IMR-90 (cell line): Measurements from ENCODE around the gene SRPRA. TPM values are rescaled to one million over a fixed set of nuclear protein-coding genes. Genes with fewer than 3 reads are reported as not detected.

Experiments
- ATAC-seq: fragments of 200-7000 bp; cut with Tn5 transposase; 2 replicates; pipeline ENCODE4 v1.9.1; 2020; ENCODE audit warnings: low read depth, mild to moderate bottlenecking, moderate library complexity
- BruUV-seq: library from RNA; stranded (reverse); fragments of 400-500 nt; replicated peaks from 2 replicates; lab custom pipeline; 2021; lab: Mats Ljungman, UMichigan
- CTCF ChIA-PET: fragments of 300-600 bp; formaldehyde crosslinking; extraction: SDS; loops from one replicate; lab custom pipeline; 2021; ENCODE audit warnings: antibody characterized with exemption; lab: Yijun Ruan, JAX
- POLR2A ChIA-PET: fragments of 300-600 bp; sonication (Branson Sonifier 250); formaldehyde crosslinking; loops from one replicate; lab custom pipeline; 2022; ENCODE audit warnings: antibody characterized with exemption; ENCODE audit not compliant: unreplicated experiment; lab: Charles Lee
- DNase-seq: peaks from one replicate; pipeline ENCODE4 v3.0.0; 2013
- H2AFZ ChIP-seq: replicated peaks from 2 replicates; pipeline ENCODE3; 2013; ENCODE audit warnings: low read length, mild to moderate bottlenecking; ENCODE audit not compliant: poor library complexity
- H2AK5ac ChIP-seq: 2 replicates; pipeline ENCODE4 v1.6.1; 2013; ENCODE audit warnings: low read depth, low read length, inconsistent platforms
- H2AK9ac ChIP-seq: replicated peaks from 2 replicates; pipeline ENCODE3; 2013; ENCODE audit warnings: mild to moderate bottlenecking, low read depth, low read length, moderate library complexity; ENCODE audit not compliant: poor library complexity
- H2BK120ac ChIP-seq: 2 replicates; pipeline ENCODE4 v1.6.1; 2013; ENCODE audit warnings: low read depth, low read length, inconsistent platforms
- H2BK15ac ChIP-seq: 3 replicates; pipeline ENCODE4 v1.6.1; 2013; ENCODE audit warnings: low read depth, low read length, inconsistent platforms
- H2BK20ac ChIP-seq: 2 replicates; pipeline ENCODE4 v1.6.1; 2013; ENCODE audit warnings: low read depth, mild to moderate bottlenecking, inconsistent platforms, low read length, moderate library complexity
- H2BK5ac ChIP-seq: 2 replicates; pipeline ENCODE4 v1.6.1; 2013; ENCODE audit warnings: mild to moderate bottlenecking, low read depth, low read length, inconsistent platforms; ENCODE audit not compliant: poor library complexity, severe bottlenecking
- H3K14ac ChIP-seq: replicated peaks from 2 replicates; pipeline ENCODE4 v1.6.1; 2013; ENCODE audit warnings: low read depth, low read length, inconsistent platforms
- H3K18ac ChIP-seq: 2 replicates; pipeline ENCODE4 v1.6.1; 2013; ENCODE audit warnings: low read depth, low read length, control low read depth
- H3K23ac ChIP-seq: 2 replicates; pipeline ENCODE4 v1.6.1; 2013; ENCODE audit warnings: low read depth, low read length, inconsistent platforms
- H3K27ac ChIP-seq: 2 replicates; pipeline ENCODE4 v1.5.1; 2013; ENCODE audit warnings: mild to moderate bottlenecking, control low read depth, low read length; ENCODE audit not compliant: insufficient read depth
- H3K27me3 ChIP-seq: 2 replicates; pipeline ENCODE4 v1.6.1; 2013; ENCODE audit warnings: low read length; ENCODE audit not compliant: control insufficient read depth, insufficient read depth
- H3K36me3 ChIP-seq: 2 replicates; pipeline ENCODE4 v1.6.1; 2013; ENCODE audit warnings: low read length, mixed read lengths; ENCODE audit not compliant: control insufficient read depth, insufficient read depth
- H3K4ac ChIP-seq: 2 replicates; pipeline ENCODE4 v1.6.1; 2013; ENCODE audit warnings: low read depth, low read length, inconsistent platforms
- H3K4me1 ChIP-seq: 2 replicates; pipeline ENCODE4 v1.6.1; 2013; ENCODE audit warnings: low read length, mixed read lengths; ENCODE audit not compliant: control insufficient read depth, insufficient read depth
- H3K4me2 ChIP-seq: 2 replicates; pipeline ENCODE4 v1.6.1; 2013; ENCODE audit warnings: low read depth, mild to moderate bottlenecking, control low read depth, low read length, moderate library complexity
- H3K4me3 ChIP-seq: 2 replicates; pipeline ENCODE4 v1.5.1; 2013; ENCODE audit warnings: low read depth, mild to moderate bottlenecking, control low read depth, low read length, moderate library complexity; ENCODE audit not compliant: insufficient read depth
- H3K56ac ChIP-seq: 2 replicates; pipeline ENCODE4 v1.6.1; 2013; ENCODE audit warnings: low read length, inconsistent platforms; ENCODE audit not compliant: insufficient read depth; ENCODE audit errors: extremely low read depth
- H3K79me1 ChIP-seq, 2 experiments: 2 replicates each; pipeline ENCODE4 v1.6.1; 2013; ENCODE audit warnings: low read length in 2 of 2, inconsistent platforms in 1 of 2, low read depth in 1 of 2
- H3K9ac ChIP-seq: 2 replicates; pipeline ENCODE4 v1.6.1; 2013; ENCODE audit warnings: low read depth, low read length, control low read depth
- H3K9me1 ChIP-seq: 2 replicates; pipeline ENCODE4 v1.6.1; 2013; ENCODE audit warnings: low read length, inconsistent platforms; ENCODE audit not compliant: insufficient read depth
- H3K9me3 ChIP-seq: 2 replicates; pipeline ENCODE4 v1.6.1; 2013; ENCODE audit warnings: low read length; ENCODE audit not compliant: control insufficient read depth, insufficient read depth
- H4K20me1 ChIP-seq: 2 replicates; pipeline ENCODE4 v1.6.1; 2013; ENCODE audit warnings: low read length, inconsistent platforms; ENCODE audit not compliant: insufficient read depth
- H4K5ac ChIP-seq: 2 replicates; pipeline ENCODE4 v1.6.1; 2013; ENCODE audit warnings: mild to moderate bottlenecking, low read depth, low read length, control low read depth
- H4K8ac ChIP-seq, 2 experiments: 2 replicates each; pipeline ENCODE4 v1.6.1; 2013; ENCODE audit warnings: low read depth in 2 of 2, low read length in 2 of 2, control low read depth in 1 of 2, inconsistent platforms in 1 of 2
- H4K91ac ChIP-seq: 2 replicates; pipeline ENCODE4 v1.6.1; 2013; ENCODE audit warnings: low read depth, low read length, inconsistent platforms; ENCODE audit not compliant: insufficient read depth
- CEBPB ChIP-seq: IDR thresholded peaks from 2 replicates; pipeline ENCODE4 v1.6.1; 2012; ENCODE audit warnings: low read depth, low read length, improper control_type of control experiment
- CHD1 ChIP-seq: IDR thresholded peaks from 2 replicates; pipeline ENCODE4 v1.6.1; 2012; ENCODE audit warnings: low read depth, low read length, improper control_type of control experiment
- CTCF ChIP-seq: conservative IDR thresholded peaks from 2 replicates; pipeline ENCODE4 v1.5.1; 2012; ENCODE audit warnings: mild to moderate bottlenecking, low read depth, low read length, improper control_type of control experiment
- FOS ChIP-seq: fragments of 150-350 bp; IDR thresholded peaks from 2 replicates; pipeline ENCODE4 v1.6.1; 2016; ENCODE audit warnings: low read depth, low read length
- MAFK ChIP-seq: IDR thresholded peaks from 2 replicates; pipeline ENCODE4 v1.6.1; 2012; ENCODE audit warnings: low read depth, low read length, improper control_type of control experiment
- MAZ ChIP-seq: IDR thresholded peaks from 2 replicates; pipeline ENCODE4 v1.6.1; 2012; ENCODE audit warnings: low read depth, mild to moderate bottlenecking, low read length, improper control_type of control experiment, moderate library complexity, borderline replicate concordance
- MXI1 ChIP-seq: IDR thresholded peaks from 2 replicates; pipeline ENCODE4 v1.6.1; 2012; ENCODE audit warnings: low read depth, mild to moderate bottlenecking, low read length, moderate library complexity, borderline replicate concordance
- NFE2L2 ChIP-seq: fragments of 150-350 bp; IDR thresholded peaks from 2 replicates; pipeline ENCODE4 v1.6.1; 2016; ENCODE audit warnings: low read depth, mild to moderate bottlenecking, low read length
- RAD21 ChIP-seq: IDR thresholded peaks from 2 replicates; pipeline ENCODE4 v1.6.1; 2012; ENCODE audit warnings: low read length, improper control_type of control experiment
- USF2 ChIP-seq: fragments of 150-350 bp; IDR thresholded peaks from 2 replicates; pipeline ENCODE4 v1.6.1; 2017; ENCODE audit warnings: mild to moderate bottlenecking, antibody characterized with exemption, low read length, low read depth
- WGBS, 2 experiments: methylation state at CpG; one replicate each; pipeline versions ENCODE4 v1.1.5 to v1.1.7; 2013; ENCODE audit warnings: missing lambda C conversion rate in 2 of 2; ENCODE audit not compliant: insufficient read length in 1 of 2; ENCODE audit errors: extremely low coverage in 2 of 2; 5-methylcytosine and 5-hydroxymethylcytosine counted together
- dilution Hi-C: fragments of 300-500 bp; cut with HindIII; formaldehyde crosslinking; loops from one replicate; pipeline ENCODE4 v1.14.3; 2018; ENCODE audit warnings: low sequenced_read_pairs; ENCODE audit not compliant: unreplicated experiment
- in situ Hi-C: fragments of 300-500 bp; cut with MboI; formaldehyde crosslinking; loops from 3 replicates; pipeline ENCODE4 v1.14.3; 2019; ENCODE audit warnings: low sequenced_read_pairs, inconsistent platforms, mixed read lengths
- intact Hi-C: fragments of 100-400 bp; cut with micrococcal nuclease; formaldehyde crosslinking; loops from 2 replicates; pipeline ENCODE4 v1.10.0; 2022
- polyA plus RNA-seq, 3 experiments: library from polyadenylated mRNA; depleted of rRNA; stranded (reverse); fragments of >200 nt; gene quantifications; 2 replicates each; pipeline ENCODE4 v1.2.3, GENCODE V29; 2012; ENCODE audit warnings: low replicate concordance in 1 of 3
- total RNA-seq: library from RNA; depleted of rRNA; stranded (reverse); fragments of >200 nt; gene quantifications from 2 replicates; pipeline ENCODE4 v1.2.3, GENCODE V29; 2012

SRPRA gene
- total and polyA plus RNA-seq, 2 of the 4 experiments (the other 2 are of a cell fraction): 108 to 131 TPM

- no peaks in the 10 kb centered on the region for H3K27me3 ChIP-seq
- H3K18ac ChIP-seq: no peak overlapping the region
- H4K5ac ChIP-seq: no peak overlapping the region
- H2AK5ac ChIP-seq: no peak overlapping the region
- H2AFZ ChIP-seq: no peak overlapping the region
- WGBS, 2 experiments: no CpG with 5 or more reads among the region's 4 CpGs
- peaks cover 14% of the 10 kb centered on the region for H3K9me1 ChIP-seq
- peaks cover 0 to 19% of the 10 kb centered on the region in 2 experiments; a peak in 3 of 4 replicates for H3K79me1 ChIP-seq
- H3K36me3 ChIP-seq: peaks cover 15% of the 10 kb centered on the region
- H3K27ac ChIP-seq: no peak overlapping the region
- intact Hi-C loops (no loop called here), dilution Hi-C loops (no loop called here), in situ Hi-C loops (no loop called here)
- no peak overlapping the region for H3K23ac ChIP-seq
- H4K8ac ChIP-seq: no peak overlapping the region
- no peak overlapping the region for H3K9ac ChIP-seq
- H3K4me2 ChIP-seq: no peak overlapping the region
- no peak for TF ChIP-seq MAZ
- no peak for TF ChIP-seq CHD1
- TF ChIP-seq MXI1: no peak
- TF ChIP-seq MAFK: no peak
- no peak for TF ChIP-seq CEBPB
- no peak for TF ChIP-seq NFE2L2
- TF ChIP-seq CTCF: no peak
- TF ChIP-seq USF2: no peak
- TF ChIP-seq RAD21: no peak
- no peak for TF ChIP-seq FOS
- CTCF ChIA-PET: no interaction called here
- H3K4ac ChIP-seq: no peak overlapping the region
- no peak overlapping the region for H2BK20ac ChIP-seq
- H3K4me1 ChIP-seq: peaks cover 3% of the 10 kb centered on the region
- no TSS peak for BruUV-seq
- ATAC-seq (no peak), DNase-seq (no peak)
- no peak overlapping the region for H3K14ac ChIP-seq
- H2AK9ac ChIP-seq: no peak overlapping the region
- no peak overlapping the region for H2BK15ac ChIP-seq
- H2BK5ac ChIP-seq: no peak overlapping the region
- POLR2A ChIA-PET: no interaction called here
- H4K91ac ChIP-seq: no peak overlapping the region
- H3K9me3 ChIP-seq: no peaks in the 10 kb centered on the region
- H3K4me3 ChIP-seq: no peak overlapping the region
- peaks cover 7% of the 10 kb centered on the region for H4K20me1 ChIP-seq
- H3K56ac ChIP-seq: no peak overlapping the region
- H2BK120ac ChIP-seq: no peak overlapping the region
Observed at GRCh38 chr11:126253265-126253664, 15.4 kb downstream of the SRPRA start.
